GM21360 (cell line): ENCODE measurements around the gene RUNX1.

Source experiments
- ATAC-seq: cut with Tn5 transposase; IDR thresholded peaks from one replicate; pipeline ENCODE4 v1.9.1; 2021; ENCODE audit warnings: mild to moderate bottlenecking, moderate library complexity; ENCODE audit not compliant: unreplicated experiment

Gene RUNX1

DNA sequence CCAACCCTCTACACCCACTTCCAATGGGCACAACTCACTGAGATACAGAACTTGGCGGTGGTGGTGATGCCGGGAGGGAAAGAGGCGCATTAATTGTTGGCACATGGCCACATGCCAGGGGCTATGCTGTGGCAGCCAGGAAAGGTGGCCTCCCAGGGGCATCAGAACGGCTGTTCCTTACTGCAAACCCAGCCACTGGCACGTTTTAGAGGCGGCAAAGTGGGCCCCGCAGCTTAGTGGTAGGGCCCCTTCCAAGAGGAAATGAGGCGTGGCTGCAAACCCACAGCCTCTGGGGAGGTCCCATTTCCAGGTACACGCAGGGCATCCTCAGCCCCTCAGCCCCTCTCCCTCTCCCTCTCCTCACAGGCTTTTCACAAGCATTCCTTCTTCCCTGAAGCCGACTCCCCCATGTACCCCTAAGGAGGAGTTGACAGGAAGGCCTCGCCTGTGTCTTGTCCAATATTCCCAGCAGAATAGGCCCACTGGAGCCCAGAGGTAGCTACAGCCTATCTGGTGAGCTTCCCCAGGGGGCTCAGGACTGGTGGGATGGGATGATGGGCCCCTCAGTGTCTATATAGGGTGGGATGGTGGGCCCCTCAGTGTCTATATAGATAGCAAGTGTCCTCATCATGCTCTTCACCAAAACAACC lies 214.1 kb downstream of the RUNX1 start:
- no peak for ATAC-seq

GRCh38 chr21:34834290-34834689 lies 214.8 kb downstream of the RUNX1 start:
- ATAC-seq = no peak

- ATAC-seq = no peak
Measured at GRCh38 chr21:34833465-34833864, 215.6 kb downstream of the RUNX1 start.

- ATAC-seq = no peak
Measured at GRCh38 chr21:34830386-34831170, 218.5 kb downstream of the RUNX1 start.

GRCh38 chr21:34827445-34828235 lies 221.5 kb downstream of the RUNX1 start:
- ATAC-seq = no peak

DNA sequence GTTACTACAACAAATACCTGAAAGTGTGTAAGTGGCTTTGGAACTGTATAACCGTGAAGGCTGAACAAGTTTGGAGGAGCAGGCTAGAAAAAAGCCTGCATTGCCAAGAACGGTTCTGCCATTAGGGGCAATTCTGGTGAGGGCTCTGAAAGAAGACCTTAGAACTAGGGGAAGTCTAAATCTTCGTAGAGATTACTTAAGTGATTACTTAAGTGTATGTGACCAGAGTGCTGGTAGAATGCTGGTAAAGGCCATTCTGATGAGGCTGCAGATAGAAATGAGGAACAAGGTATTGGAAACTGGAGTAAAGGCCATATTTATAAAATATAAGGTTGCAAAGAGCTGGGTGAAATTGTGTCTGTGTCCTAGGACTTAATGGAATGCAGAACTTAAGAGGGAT lies 222.3 kb downstream of the RUNX1 start:
- no peak for ATAC-seq

- ATAC-seq = no peak
Measured at GRCh38 chr21:34825948-34826548, 223.1 kb downstream of the RUNX1 start.

GRCh38 chr21:34825101-34825500 lies 224.0 kb downstream of the RUNX1 start:
- no peak for ATAC-seq

- no peak for ATAC-seq
Measured at GRCh38 chr21:34824314-34824713, 224.8 kb downstream of the RUNX1 start.

GRCh38 chr21:34822942-34823341 lies 226.2 kb downstream of the RUNX1 start:
- ATAC-seq = no peak

DNA sequence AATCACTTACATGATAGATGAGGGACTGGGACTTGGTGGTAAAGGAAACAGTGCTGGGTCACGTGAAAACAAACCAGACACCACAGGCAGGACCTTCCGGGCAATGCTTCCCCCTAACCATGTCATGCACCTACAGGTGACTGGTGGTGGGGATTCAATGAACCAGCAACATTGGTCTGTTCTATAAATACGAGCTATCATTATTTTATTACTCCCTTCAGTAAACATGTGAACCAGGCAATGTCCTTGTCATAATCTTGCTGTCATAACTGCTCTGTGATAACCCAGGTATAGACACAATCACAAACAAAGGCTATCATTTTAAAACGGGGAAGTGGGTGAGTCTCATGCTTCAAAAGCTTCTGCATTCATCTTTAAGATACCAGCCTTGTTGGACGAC lies 226.9 kb downstream of the RUNX1 start:
- no peak for ATAC-seq

GRCh38 chr21:34821717-34822116 lies 227.4 kb downstream of the RUNX1 start:
- no peak for ATAC-seq

DNA sequence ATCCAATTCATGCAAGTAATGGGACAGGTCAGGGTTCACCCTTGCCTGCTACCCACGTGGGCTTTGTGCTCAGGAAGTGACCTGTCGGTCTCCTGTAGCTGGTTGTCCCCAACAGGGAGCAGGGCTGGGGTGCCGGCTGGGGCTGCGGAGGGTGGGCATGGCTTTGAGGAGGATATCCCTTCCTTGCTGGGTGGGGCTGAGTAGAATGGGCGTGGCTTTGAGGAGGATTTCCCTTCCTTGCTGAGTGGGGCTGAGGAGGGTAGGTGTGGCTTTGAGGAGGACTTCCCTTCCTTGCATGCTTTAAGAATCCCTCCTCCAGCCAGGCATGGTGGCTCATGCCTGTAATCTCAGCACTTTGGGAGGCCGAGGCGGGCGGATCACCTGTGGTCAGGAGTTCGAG lies 229.1 kb downstream of the RUNX1 start:
- no peak for ATAC-seq

- ATAC-seq = no peak
Measured at GRCh38 chr21:34819357-34819999, 229.6 kb downstream of the RUNX1 start.

- ATAC-seq = no peak
Measured at GRCh38 chr21:34818662-34819158, 230.4 kb downstream of the RUNX1 start.

GRCh38 chr21:34817821-34818661 lies 231.1 kb downstream of the RUNX1 start:
- ATAC-seq = no peak

DNA sequence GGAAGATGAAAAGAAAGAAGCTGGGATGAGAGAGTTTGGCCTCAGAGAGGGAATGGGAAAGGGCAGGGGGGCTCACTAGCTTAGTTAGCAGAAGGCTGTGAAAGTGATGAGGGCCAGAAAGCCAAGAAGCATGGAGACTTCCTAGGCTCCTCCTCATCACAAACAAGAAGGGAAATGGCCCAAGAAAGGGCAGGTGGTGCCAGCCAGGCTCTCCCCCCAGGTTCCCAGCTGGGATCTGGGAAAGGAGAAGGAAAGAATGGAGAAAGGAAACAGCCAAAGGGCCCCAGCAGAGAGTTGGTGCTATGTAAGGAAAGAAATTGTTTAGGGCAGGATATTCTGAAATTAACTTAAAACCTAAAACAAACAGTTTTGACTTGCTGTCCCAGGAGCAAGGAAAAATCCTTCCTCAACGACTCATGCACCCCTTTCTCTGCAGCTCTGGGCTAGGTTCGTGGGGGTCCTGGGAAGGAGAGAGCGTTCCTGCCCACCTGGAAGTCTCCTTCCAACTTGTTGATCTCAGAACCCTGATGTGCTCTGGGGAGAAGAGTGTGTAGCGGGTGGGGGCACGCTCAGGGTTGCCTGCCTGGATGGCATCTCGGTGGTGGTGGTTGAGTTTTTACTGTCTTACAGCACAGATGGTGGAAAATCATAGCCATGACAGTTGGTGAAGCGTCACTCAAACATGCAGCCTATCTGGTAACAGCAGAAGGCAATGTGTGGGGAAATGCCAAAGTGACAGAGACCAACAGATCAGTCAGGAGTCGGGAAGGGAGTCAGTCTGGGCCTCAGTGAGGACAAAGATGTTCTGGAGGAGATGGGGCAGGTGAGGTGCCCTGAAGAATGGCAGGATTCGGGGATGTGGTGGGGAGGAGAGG lies 233.0 kb downstream of the RUNX1 start:
- no peak for ATAC-seq

- ATAC-seq = no peak
Measured at GRCh38 chr21:34814529-34814951, 234.6 kb downstream of the RUNX1 start.
